ENCODE results near the gene ARHGAP23.

ARHGAP23 gene

DNA sequence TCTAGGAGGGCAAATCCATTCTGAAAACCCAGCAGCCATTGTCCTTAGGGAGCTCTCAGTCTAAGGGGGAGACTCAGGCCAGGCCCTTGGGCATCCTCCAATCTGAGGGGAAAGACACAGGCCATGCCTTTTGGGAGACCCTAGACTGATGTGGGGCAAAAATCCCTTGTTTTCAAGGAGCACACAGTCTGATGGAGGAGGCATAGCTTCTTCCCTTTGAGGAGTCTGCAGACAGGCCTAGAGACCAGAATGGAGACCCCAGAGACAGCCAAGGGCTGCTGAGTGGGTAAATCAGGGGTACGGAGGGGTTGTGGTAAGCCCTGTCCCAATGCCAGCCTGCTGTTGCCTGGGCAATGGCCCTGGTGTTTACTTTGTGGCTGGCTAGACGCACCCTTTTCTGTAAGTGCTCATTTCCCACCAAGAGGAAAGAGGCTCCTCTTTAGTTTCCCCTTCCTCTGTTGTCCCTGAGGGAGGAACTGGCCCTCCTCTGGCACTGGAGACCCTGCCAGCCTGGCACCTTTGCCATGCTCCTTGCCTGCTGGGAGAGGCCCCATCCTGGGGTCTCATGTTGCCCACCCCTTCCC is 19.3 kb downstream of the ARHGAP23 start:
- no peak for DNase-seq

DNA sequence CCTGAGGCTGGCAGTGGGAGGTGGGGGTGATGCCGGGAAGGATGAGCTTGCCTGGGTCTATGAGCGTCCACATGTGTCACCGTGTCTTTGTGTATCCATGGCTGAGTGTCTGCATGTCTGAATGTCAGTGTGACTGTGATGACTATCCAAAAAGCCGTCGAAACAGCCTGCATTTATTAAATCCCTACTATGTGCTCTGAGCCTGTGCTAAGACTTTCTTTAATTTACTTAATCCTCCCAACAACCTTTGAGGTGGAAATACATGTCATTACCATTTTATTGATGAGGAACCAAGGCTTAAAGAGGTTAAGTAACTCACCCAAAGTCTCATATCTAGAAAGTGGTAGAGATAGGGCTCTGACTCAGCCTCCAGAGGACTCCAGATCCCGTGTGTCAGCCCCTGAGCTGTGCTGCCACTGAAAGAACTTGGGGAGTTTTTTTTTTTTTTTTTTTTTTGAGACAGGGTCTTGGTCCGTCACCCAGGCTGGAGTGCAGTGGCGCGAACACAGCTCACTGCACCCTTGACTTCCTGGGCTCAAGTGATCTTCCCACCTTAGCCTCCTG is 20.0 kb downstream of the ARHGAP23 start:
- DNase-seq = no peak

GRCh38 chr17:38449364-38449763 is 21.1 kb downstream of the ARHGAP23 start:
- no peak for DNase-seq

DNA sequence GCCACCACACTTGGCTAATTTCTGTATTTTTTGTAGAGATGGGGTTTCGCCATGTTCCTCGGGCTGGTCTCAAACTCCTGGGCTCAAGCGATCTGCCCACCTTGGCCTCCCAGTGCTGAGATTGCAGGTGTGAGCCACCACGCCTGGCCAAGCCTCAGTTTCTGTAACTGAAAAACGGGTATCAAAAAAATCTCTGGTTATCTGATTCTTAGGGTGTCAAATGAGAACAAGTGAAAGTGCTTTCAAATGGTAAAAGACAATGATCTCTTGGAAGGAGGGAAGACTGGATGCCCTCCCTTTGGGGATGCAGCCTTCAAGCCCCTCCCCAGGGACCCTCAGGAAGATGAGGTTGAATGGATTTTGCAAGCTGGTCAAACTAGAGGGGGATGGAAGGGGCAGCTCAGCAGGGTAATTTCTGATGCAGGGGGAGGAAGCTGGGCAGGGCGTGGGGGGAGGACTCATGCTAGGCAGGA is 22.3 kb downstream of the ARHGAP23 start:
- DNase-seq = no peak

GRCh38 chr17:38451030-38451839 is 23.0 kb downstream of the ARHGAP23 start:
- DNase-seq = no peak

DNA sequence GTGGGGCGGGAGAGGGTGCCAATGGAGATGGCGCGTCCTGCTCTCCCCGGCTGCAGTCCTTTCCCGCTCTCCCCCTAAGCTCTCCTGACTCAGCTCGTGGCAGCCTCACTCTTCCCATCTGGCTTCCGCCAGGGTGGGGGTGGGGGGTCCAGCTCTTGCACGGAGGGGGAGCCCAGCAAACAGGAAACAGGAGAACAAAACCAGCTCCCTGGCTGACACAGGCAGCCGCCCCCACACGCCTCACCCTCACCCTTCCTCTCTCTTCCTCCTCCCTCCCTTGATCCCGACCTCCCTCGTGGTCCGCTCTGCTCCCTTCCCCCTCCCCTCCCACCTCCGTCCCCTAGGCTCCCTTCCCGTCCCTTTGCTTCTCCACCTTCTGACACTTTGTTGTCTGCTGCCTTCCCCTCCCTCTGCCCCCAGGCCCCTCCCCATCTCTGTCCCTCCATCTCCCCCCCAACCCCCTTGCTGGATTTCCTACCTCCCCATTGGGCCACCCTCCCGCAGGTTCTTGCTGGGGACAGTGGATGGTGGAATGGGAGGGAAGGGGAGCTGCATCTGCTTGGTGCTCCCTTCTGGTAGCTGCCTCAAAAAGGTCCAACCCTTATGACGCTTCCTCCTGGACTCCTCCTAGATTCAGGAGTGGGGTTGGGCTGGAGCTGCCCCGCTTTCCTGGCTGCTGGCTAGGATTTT is 23.7 kb downstream of the ARHGAP23 start:
- DNase-seq = no peak

DNA sequence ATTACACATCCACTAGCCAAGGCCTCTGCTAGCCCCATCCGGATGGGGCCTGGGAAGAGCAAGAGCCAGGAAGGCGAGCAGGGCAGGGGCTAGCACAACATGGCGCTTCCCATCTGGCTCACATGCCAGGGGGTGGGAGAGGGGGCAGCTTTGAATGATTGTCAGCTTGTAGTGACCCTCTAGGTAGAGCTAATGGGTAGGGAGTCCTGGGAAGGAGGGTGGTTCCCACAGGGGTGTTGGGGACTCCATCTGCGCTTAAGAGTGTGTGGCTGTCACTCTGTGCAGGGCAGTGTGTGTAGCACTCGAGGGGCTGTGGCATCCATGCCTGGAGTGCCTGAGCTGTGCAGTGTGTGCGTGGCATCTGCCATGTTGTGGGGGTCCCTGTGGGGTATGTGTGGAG is 24.5 kb downstream of the ARHGAP23 start:
- DNase-seq = no peak

- no peak for DNase-seq
Observed at GRCh38 chr17:38453951-38454421, 25.7 kb downstream of the ARHGAP23 start.

- no peak for DNase-seq
Observed at GRCh38 chr17:38454532-38454931, 26.3 kb downstream of the ARHGAP23 start.

DNA sequence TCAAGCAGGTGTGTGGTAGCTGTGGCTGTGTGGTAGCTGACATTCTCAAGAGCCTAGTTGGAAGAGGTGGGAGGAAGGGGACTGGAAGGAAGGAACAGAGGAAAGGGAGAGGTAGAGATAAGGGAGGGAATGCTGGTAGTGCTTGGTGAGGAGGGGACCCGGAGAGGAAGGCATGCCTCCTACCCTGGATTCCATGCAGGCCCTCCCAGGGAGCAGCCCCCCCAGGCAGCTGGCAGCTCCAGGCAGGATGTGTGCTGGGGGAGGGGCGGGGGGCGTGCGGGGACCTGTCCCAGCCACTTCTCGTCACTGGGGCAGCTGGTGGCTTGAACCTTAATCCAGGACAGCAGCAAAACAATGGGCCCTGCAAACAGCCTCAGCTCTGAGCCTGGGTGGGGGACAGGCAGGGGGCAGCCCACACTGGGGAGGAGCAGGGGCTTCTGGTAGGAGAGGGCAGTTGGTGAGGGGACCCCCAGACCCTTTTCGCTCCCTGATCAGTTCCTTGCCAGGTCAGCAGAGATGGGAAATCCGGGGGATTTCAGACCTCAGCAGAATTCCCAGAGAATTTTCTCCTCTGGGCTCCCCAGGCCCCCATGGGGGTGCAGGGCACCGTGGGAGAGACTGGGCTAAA is 27.1 kb downstream of the ARHGAP23 start:
- no peak for DNase-seq

DNA sequence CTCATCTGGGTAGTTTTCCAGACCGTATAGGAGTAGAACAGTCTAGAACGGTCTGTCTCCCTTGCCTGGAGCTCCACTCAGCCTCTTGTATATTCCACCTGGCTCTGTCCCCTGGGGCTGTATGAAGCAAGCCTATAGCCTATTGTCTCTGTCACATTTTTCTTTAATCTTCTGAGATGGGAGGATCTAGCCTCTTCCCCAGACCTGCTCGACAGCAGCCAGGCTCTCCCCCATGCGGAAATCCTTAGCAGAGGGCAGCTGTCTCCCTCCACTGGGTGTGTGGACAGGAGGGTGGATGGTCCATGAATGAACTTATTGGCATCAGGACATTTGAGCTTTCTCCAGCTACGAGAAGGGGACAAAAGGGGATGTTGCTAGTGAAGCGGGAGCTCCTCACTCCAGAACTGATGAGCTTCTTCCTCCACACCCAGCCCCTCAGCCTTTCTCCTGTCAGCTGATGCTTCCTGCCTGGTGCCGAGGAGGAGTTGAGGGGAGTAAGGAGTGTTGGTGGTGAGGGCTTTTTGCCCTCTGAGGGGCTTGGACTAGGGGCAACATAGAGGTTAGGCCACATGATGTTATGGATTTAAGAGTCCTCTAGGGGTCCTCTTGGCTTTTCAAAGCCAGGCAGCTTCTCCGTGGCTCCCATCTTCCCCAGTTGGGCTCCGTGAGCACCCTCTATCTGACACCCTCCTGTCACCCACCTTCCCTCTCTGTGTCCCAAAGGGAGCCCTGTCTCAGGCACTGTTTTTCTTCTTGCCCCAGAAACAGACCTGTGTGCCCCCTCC is 28.0 kb downstream of the ARHGAP23 start:
- DNase-seq = no peak

- no peak for DNase-seq
Observed at GRCh38 chr17:38457577-38458371, 29.5 kb downstream of the ARHGAP23 start.

- DNase-seq = no peak
Observed at GRCh38 chr17:38458521-38458920, 30.3 kb downstream of the ARHGAP23 start.

GRCh38 chr17:38459567-38459966 is 31.3 kb downstream of the ARHGAP23 start:
- no peak for DNase-seq

DNA sequence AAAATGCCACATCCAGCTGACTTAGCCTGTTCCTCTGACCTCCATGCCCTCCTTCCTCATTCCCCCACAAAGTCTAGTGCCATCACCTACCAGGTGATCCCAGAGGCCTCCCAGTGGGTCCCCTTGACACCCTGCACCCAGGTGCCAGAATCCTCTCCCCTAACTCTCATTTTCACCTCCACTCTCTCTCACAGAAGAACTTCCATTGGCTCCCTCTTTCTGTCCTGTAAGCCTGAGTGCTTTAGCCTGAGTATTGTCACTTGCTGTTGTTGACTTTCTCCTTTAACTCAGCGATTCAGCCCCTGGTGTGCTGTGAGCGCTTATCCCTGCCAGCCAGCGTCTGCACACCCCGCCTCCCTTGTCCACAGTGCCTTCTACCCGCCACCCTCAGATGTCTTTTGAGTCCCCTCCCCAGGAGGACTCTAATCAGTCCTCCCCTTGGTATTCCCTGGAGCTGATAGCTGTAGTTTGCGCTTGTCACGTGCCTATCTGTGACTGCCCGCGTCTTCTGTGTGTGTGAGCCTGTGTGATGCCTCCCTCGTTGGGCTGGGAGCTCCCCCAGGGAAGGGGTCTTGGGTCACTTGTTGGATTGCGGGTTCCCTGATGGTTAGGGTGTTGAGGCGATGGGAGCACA is 31.9 kb downstream of the ARHGAP23 start:
- no peak for DNase-seq

DNA sequence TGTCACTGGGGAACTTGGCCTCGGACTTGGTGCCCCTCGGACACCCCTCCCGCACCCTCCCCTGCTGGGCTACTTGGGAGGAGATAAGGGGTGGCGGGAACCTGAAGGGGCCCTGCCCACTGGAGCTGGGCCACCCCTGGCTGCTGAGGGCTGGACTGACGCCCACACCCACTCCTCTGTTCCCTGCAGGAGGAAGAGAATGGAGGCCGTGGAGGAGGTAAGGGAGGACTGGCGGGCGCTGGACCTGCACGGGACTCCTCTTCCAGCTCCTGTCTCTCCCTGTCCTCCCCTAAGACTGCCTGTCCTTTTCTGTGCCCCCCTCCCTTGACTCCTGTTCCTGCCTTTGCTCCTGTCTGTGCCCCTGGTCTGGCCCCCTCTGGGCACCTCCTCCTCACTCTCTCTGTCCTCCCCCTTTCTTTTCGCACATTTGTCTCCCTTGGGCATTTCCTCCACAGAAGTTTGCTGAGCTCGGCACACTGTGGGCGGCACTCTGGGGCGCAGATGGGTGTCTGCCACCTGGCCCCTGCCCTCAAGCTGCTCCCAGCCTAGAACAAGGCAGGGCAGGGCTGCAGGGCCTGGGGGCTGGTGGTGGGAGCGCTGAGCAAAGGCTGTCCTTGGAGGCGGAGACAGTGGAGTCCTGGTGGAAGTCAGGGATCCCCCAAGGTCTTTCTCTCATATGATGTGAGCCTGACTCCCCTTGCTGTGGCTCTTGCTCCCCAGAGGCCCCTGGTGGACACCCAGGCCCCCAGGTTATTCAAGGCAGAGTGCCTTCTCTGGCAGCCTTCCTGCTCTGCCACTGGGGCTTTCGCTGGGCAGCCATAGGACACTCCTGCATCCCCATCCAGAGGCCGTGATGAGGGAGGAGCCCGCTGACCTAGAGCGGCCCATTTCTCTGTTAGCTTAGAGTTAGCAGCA is 32.7 kb downstream of the ARHGAP23 start:
- DNase-seq = no peak

DNA sequence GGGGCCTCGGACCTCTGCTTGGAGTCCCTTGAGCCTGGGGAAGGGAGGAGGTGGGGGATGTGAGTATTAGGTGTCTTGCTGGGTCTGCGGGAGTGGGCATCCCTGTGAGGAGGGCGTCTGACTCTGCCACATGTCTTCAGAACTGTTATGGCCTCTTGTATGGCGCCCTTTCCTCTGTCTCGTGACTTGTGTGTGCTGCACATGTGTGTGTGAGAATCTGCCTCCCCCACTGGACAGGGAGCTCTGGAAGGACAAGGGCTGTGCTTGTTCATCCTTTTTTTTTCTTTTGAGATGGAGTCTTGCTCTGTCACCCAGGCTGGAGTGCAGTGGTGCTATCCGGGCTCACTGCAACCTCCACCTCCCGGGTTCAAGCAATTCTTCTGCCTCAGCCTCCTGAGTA is 33.4 kb downstream of the ARHGAP23 start:
- no peak for DNase-seq

DNA sequence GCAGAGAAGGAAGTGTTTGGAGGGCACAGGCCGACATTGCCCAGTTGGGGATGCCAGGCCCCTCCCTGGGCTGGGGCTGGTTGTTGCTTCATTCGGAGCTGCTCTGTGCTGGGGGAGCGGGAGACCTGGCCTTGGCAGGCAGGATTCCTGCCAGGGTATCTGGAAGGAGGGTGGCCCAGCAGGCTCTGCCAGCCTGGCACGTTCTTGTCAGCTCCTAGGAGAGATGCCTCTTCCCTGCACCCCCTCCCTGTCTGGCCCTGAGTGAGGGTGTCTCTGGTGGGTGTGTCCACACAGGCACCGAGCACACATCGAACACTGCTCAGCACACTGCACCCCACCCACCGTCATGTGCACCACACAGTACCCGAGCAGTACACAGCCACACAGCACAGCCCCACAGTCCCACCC is 35.2 kb downstream of the ARHGAP23 start:
- no peak for DNase-seq

- DNase-seq = no peak
Observed at GRCh38 chr17:38464251-38464722, 36.0 kb downstream of the ARHGAP23 start.
